ENCODE data around the gene MLN. TPM values are rescaled to one million over a fixed set of nuclear protein-coding genes. Genes with fewer than 3 reads are reported as not detected.

The MLN gene
- total RNA-seq, 4 donors from 2014 or later: not detected

GRCh38 chr6:33816911-33817310 lies 13.1 kb upstream of the MLN start:
- no peaks in the 10 kb centered on the region for H3K9me3 ChIP-seq
- no peak for TF ChIP-seq CTCF (IDR thresholded peaks at IDR 0.05)
- TF ChIP-seq POLR2A (IDR thresholded peaks at IDR 0.05): no peak
- H3K4me1 ChIP-seq: peaks cover 0 to 19% (median 0%) of the 10 kb centered on the region in 3 donors
- H3K4me3 ChIP-seq: no peak overlapping the region
- no peaks in the 10 kb centered on the region for H3K36me3 ChIP-seq
- intact Hi-C loops (cut with DNase I): no loop called here
- H3K27me3 ChIP-seq: peaks cover 0 to 99% (median 8%) of the 10 kb centered on the region in 4 donors
- WGBS, 2 donors: 42 to 52% methylated on average over 7 to 8 of the region's 8 CpGs
- DNase-seq: no peak
- H3K27ac ChIP-seq: no peak overlapping the region

GRCh38 chr6:33815854-33816253 lies 12.1 kb upstream of the MLN start:
- Histone ChIP-seq H3K27me3 (peaks cover 0 to 99% (median 8%) of the 10 kb centered on the region in 4 donors), H3K27ac (no peak overlapping the region), H3K36me3 (no peaks in the 10 kb centered on the region), H3K4me3 (no peak overlapping the region), H3K4me1 (peaks cover 0 to 19% (median 0%) of the 10 kb centered on the region in 3 donors), H3K9me3 (no peaks in the 10 kb centered on the region)
- 27 to 80% methylated on average over 1 of the region's 1 CpG for whole genome bisulfite sequencing, 2 donors
- intact Hi-C loops (cut with DNase I): no loop called here
- no peak for DNase-seq
- TF ChIP-seq POLR2A (IDR thresholded peaks at IDR 0.05): no peak
- TF ChIP-seq CTCF (IDR thresholded peaks at IDR 0.05): no peak

GRCh38 chr6:33813990-33814985 lies 10.5 kb upstream of the MLN start:
- intact Hi-C loops (cut with DNase I): no loop called here
- no peak overlapping the region for H3K27ac ChIP-seq
- H3K27me3 ChIP-seq: peaks cover 0 to 91% (median 8%) of the 10 kb centered on the region in 4 donors
- H3K4me3 ChIP-seq: no peak overlapping the region
- H3K4me1 ChIP-seq: peaks cover 0 to 19% (median 0%) of the 10 kb centered on the region in 3 donors
- no peaks in the 10 kb centered on the region for H3K36me3 ChIP-seq
- 53 to 92% methylated on average over 3 to 7 of the region's 19 CpGs for WGBS, 2 donors
- H3K9me3 ChIP-seq: no peaks in the 10 kb centered on the region
- DNase-seq: no peak
- no peak for TF ChIP-seq CTCF (IDR thresholded peaks at IDR 0.05)
- TF ChIP-seq POLR2A (IDR thresholded peaks at IDR 0.05): no peak

GRCh38 chr6:33813246-33813904 lies 9.6 kb upstream of the MLN start:
- Histone ChIP-seq H3K9me3 (no peaks in the 10 kb centered on the region), H3K4me3 (no peak overlapping the region), H3K4me1 (peaks cover 0 to 19% (median 0%) of the 10 kb centered on the region in 3 donors), H3K27ac (no peak overlapping the region), H3K27me3 (peaks cover 0 to 91% (median 8%) of the 10 kb centered on the region in 4 donors), H3K36me3 (no peaks in the 10 kb centered on the region)
- intact Hi-C loops (cut with DNase I): no loop called here
- no peak for DNase-seq
- TF ChIP-seq CTCF (IDR thresholded peaks at IDR 0.05) (no peak), POLR2A (IDR thresholded peaks at IDR 0.05) (no peak)
- WGBS, 2 donors: 65 to 67% methylated on average over 9 to 11 of the region's 16 CpGs

GRCh38 chr6:33812669-33813068 lies 8.9 kb upstream of the MLN start:
- no peak for DNase-seq
- Histone ChIP-seq H3K4me1 (peaks cover 0 to 16% (median 0%) of the 10 kb centered on the region in 3 donors), H3K27me3 (peaks cover 0 to 92% (median 8%) of the 10 kb centered on the region in 4 donors), H3K36me3 (no peaks in the 10 kb centered on the region), H3K27ac (no peak overlapping the region), H3K4me3 (no peak overlapping the region), H3K9me3 (no peaks in the 10 kb centered on the region)
- no peak for TF ChIP-seq POLR2A (IDR thresholded peaks at IDR 0.05)
- peak in 4 of 6 experiments; percentile 30 to 47 (median 32) for TF ChIP-seq CTCF (IDR thresholded peaks at IDR 0.05)
- intact Hi-C loops (cut with DNase I): no loop called here
- WGBS, 2 donors: 11% methylated on average over 3 to 9 of the region's 11 CpGs

All from esophagus squamous epithelium (tissue), 5 donors.